ENCODE measurements around the gene SLC44A5. TPM values are rescaled to one million over a fixed set of nuclear protein-coding genes. Genes with fewer than 3 reads are reported as not detected.
"Not testable (repeated sequence)": the region's sequence is repeated elsewhere in the genome, so short reads cannot be mapped to it uniquely, and the experiment has no call there.

Gene SLC44A5
- total and polyA plus RNA-seq, 10 of the 15 experiments (the other 5 are each of a cell fraction or from before 2014, with no cell fraction given) = 0.04 to 1.3 TPM; not detected in 8

- TF ChIP-seq CTCF (IDR thresholded peaks at IDR 0.05 in 2 of 3, conservative IDR thresholded peaks at IDR 0.05 in 1 of 3; ENCODE audit: control insufficient read depth in 2 of 3, extremely low read depth in 1 of 3, insufficient read depth in 1 of 3, low read depth in 3 of 3, low read length in 3 of 3) = no peak
- no peak for TF ChIP-seq ELK1 (IDR thresholded peaks at IDR 0.05; ENCODE audit: low read depth, low read length)
- TF ChIP-seq STAT3 (IDR thresholded peaks at IDR 0.05; ENCODE audit: low read depth, low read length) = no peak
- no peak for TF ChIP-seq NKRF (conservative IDR thresholded peaks at IDR 0.05)
These were observed 249.7 kb downstream of the SLC44A5 start (continued) for GRCh38 chr1:75361260-75361659.

GRCh38 chr1:75354267-75354666 lies 256.6 kb downstream of the SLC44A5 start:
- H3K4me2 ChIP-seq (ENCODE audit: control insufficient read depth, insufficient read depth); H3K4me1 ChIP-seq (ENCODE audit: control insufficient read depth, insufficient read depth, low read length); DNase-seq (ENCODE audit: low read depth, low spot score); H2AFZ ChIP-seq (ENCODE audit: control insufficient read depth, low read depth, low read length); BruUV-seq (replicated peaks); intact Hi-C loops (cut with micrococcal nuclease; ENCODE audit: unreplicated experiment); H4K20me1 ChIP-seq (ENCODE audit: control insufficient read depth, insufficient read depth); H3K27me3 ChIP-seq (replicated peaks in 1 of 2; ENCODE audit: control insufficient read depth in 2 of 2, insufficient read depth in 2 of 2, low read length in 1 of 2); H3K36me3 ChIP-seq (ENCODE audit: control insufficient read depth in 2 of 2, insufficient read depth in 2 of 2, low read length in 1 of 2); H3K9ac ChIP-seq (ENCODE audit: control insufficient read depth, insufficient read depth, low read length); ATAC-seq; FAIRE-seq; H3K9me3 ChIP-seq (replicated peaks; ENCODE audit: control insufficient read depth, insufficient read depth, low read length); H3K4me3 ChIP-seq; POLR2A ChIA-PET; H3K27ac ChIP-seq (ENCODE audit: control insufficient read depth, insufficient read depth); in situ Hi-C loops (cut with MboI); H3K79me2 ChIP-seq (ENCODE audit: control insufficient read depth, insufficient read depth, low read length); RAD21 ChIA-PET (ENCODE audit: unreplicated experiment); SMC1A ChIA-PET (ENCODE audit: uncharacterized antibody, unreplicated experiment): not testable (repeated sequence)
- CTCF ChIA-PET = interaction anchor here (1.1 kb wide), 1 partner anchor 12 kb away, joined by 4 read pairs; no protein-coding TSS in a partner anchor
- WGBS (ENCODE audit: insufficient coverage, insufficient replicate concordance, low lambda C conversion rate, missing lambda C conversion rate) = 78% methylated on average over 6 of the region's 6 CpGs

All from GM12878 (cell line).